WTC11 (cell line): ENCODE data around the gene LCLAT1. TPM values are rescaled to one million over a fixed set of nuclear protein-coding genes. Genes with fewer than 3 reads are reported as not detected.
A peak's percentile ranks its signal among the peaks of the same experiment; 100 is the strongest.

Experiments
- ATAC-seq: fragments of 200-7000 bp; cut with Tn5 transposase; 2 replicates; pipeline ENCODE4 v1.10.0; 2021; ENCODE audit warnings: mild to moderate bottlenecking, moderate library complexity
- CTCF ChIA-PET: fragments of 300-600 bp; sonication (Branson Sonifier 250); formaldehyde crosslinking; loops from one replicate; lab custom pipeline; 2021; ENCODE audit warnings: antibody characterized with exemption; lab: Charles Lee
- POLR2A ChIA-PET: fragments of 350-600 bp; sonication (Branson Sonifier 250); formaldehyde crosslinking; loops from one replicate; lab custom pipeline; 2021; ENCODE audit warnings: antibody characterized with exemption; lab: Charles Lee
- DNase-seq: peaks from one replicate; pipeline ENCODE4 v3.0.0; 2021; ENCODE audit warnings: low spot score
- H3K27ac Mint-ChIP-seq: 2 replicates; pipeline ENCODE4 v1.8.0; 2021; ENCODE audit warnings: mixed read lengths
- H3K27me3 Mint-ChIP-seq: 2 replicates; pipeline ENCODE4 v1.8.0; 2021; ENCODE audit warnings: low read depth, mild to moderate bottlenecking, moderate library complexity, mixed read lengths
- H3K36me3 Mint-ChIP-seq: 2 replicates; pipeline ENCODE4 v1.8.0; 2021; ENCODE audit warnings: mixed read lengths
- H3K4me1 Mint-ChIP-seq: 2 replicates; pipeline ENCODE4 v1.8.0; 2022; ENCODE audit warnings: mixed read lengths
- H3K4me3 Mint-ChIP-seq: 2 replicates; pipeline ENCODE4 v1.8.0; 2021; ENCODE audit warnings: mild to moderate bottlenecking, moderate library complexity, mixed read lengths
- H3K9me3 Mint-ChIP-seq: 2 replicates; pipeline ENCODE4 v1.8.0; 2021; ENCODE audit warnings: mixed read lengths
- CREB1 ChIP-seq: sonication (generic); formaldehyde crosslinking; IDR thresholded peaks from 2 replicates; pipeline ENCODE4 v1.8.0; 2023; ENCODE audit warnings: mild to moderate bottlenecking, missing genetic modification reagents
- EMX1 ChIP-seq: fragments of 250-450 bp; sonication (Bioruptor Pico); IDR thresholded peaks from 2 replicates; pipeline ENCODE4 v1.8.0; 2021; ENCODE audit warnings: mild to moderate bottlenecking
- ESRRA ChIP-seq: sonication (generic); formaldehyde crosslinking; IDR thresholded peaks from 2 replicates; pipeline ENCODE4 v1.8.1; 2022; ENCODE audit warnings: mild to moderate bottlenecking, missing genetic modification reagents, borderline replicate concordance
- ETV6 ChIP-seq: sonication (generic); formaldehyde crosslinking; IDR thresholded peaks from 2 replicates; pipeline ENCODE4 v1.8.1; 2022; ENCODE audit warnings: mild to moderate bottlenecking, missing genetic modification reagents
- HMGA2 ChIP-seq: fragments of 250-450 bp; sonication (Bioruptor Pico); IDR thresholded peaks from 2 replicates; pipeline ENCODE4 v1.4.0; 2021; ENCODE audit warnings: mild to moderate bottlenecking, moderate library complexity
- IRF2 ChIP-seq: sonication (generic); formaldehyde crosslinking; IDR thresholded peaks from 2 replicates; pipeline ENCODE4 v1.8.0; 2022; ENCODE audit warnings: low read depth, missing genetic modification reagents, borderline replicate concordance
- JAZF1 ChIP-seq: fragments of 250-450 bp; sonication (Bioruptor Pico); IDR thresholded peaks from 2 replicates; pipeline ENCODE4 v1.9.0; 2021; ENCODE audit warnings: moderate library complexity, mild to moderate bottlenecking, inconsistent platforms
- MLX ChIP-seq: sonication (generic); formaldehyde crosslinking; IDR thresholded peaks from 2 replicates; pipeline ENCODE4 v1.8.1; 2023; ENCODE audit warnings: mild to moderate bottlenecking, missing genetic modification reagents, moderate library complexity
- MXD4 ChIP-seq: fragments of 250-450 bp; sonication (Bioruptor Pico); IDR thresholded peaks from 2 replicates; pipeline ENCODE4 v1.8.0; 2021; ENCODE audit warnings: mild to moderate bottlenecking, moderate library complexity, borderline replicate concordance
- MYBL2 ChIP-seq: sonication (generic); formaldehyde crosslinking; IDR thresholded peaks from 2 replicates; pipeline ENCODE4 v1.8.1; 2023; ENCODE audit warnings: mild to moderate bottlenecking, moderate library complexity, missing genetic modification reagents
- NFATC4 ChIP-seq: fragments of 250-450 bp; sonication (Bioruptor Pico); IDR thresholded peaks from 2 replicates; pipeline ENCODE4 v1.9.0; 2021; ENCODE audit warnings: mild to moderate bottlenecking
- NFYB ChIP-seq: sonication (generic); formaldehyde crosslinking; conservative IDR thresholded peaks from 2 replicates; pipeline ENCODE4 v1.8.0; 2022; ENCODE audit warnings: low read depth, missing genetic modification reagents
- SP1 ChIP-seq: sonication (generic); formaldehyde crosslinking; conservative IDR thresholded peaks from 2 replicates; pipeline ENCODE4 v1.8.1; 2022; ENCODE audit warnings: missing genetic modification reagents
- TCF7 ChIP-seq: sonication (generic); formaldehyde crosslinking; IDR thresholded peaks from 2 replicates; pipeline ENCODE4 v1.8.0; 2022; ENCODE audit warnings: mild to moderate bottlenecking, low read depth, missing genetic modification reagents, moderate library complexity
- TP53 ChIP-seq: sonication (generic); formaldehyde crosslinking; IDR thresholded peaks from 2 replicates; pipeline ENCODE4 v1.8.1; 2023; ENCODE audit warnings: mild to moderate bottlenecking, missing genetic modification reagents
- total RNA-seq: library from RNA; stranded (reverse); gene quantifications from 3 replicates; pipeline ENCODE4 v1.2.3, GENCODE V29; 2021
- TF ChIP-seq, protein P1 (sequence below): sonication (generic); formaldehyde crosslinking; IDR thresholded peaks from 2 replicates; pipeline ENCODE4 v1.8.0; 2022; ENCODE audit warnings: missing genetic modification reagents
- TF ChIP-seq, protein P2 (sequence below): sonication (generic); formaldehyde crosslinking; IDR thresholded peaks from 2 replicates; pipeline ENCODE4 v1.8.0; 2022; ENCODE audit warnings: mild to moderate bottlenecking, missing genetic modification reagents
- TF ChIP-seq, protein P3 (sequence below): sonication (generic); formaldehyde crosslinking; IDR thresholded peaks from 2 replicates; pipeline ENCODE4 v1.8.1; 2022; ENCODE audit warnings: missing genetic modification reagents, borderline replicate concordance
- TF ChIP-seq, protein P4 (sequence below): sonication (generic); formaldehyde crosslinking; IDR thresholded peaks from 2 replicates; pipeline ENCODE4 v1.8.1; 2022; ENCODE audit warnings: mild to moderate bottlenecking, missing genetic modification reagents, moderate library complexity, borderline replicate concordance
- TF ChIP-seq, protein P5 (sequence below): fragments of 250-450 bp; sonication (Bioruptor Pico); IDR thresholded peaks from 2 replicates; pipeline ENCODE4 v1.8.0; 2021; ENCODE audit warnings: mild to moderate bottlenecking

Gene LCLAT1
- total RNA-seq, 1 experiment from 2014 or later, result 22.3 TPM

- TF ChIP-seq, protein P1, sequence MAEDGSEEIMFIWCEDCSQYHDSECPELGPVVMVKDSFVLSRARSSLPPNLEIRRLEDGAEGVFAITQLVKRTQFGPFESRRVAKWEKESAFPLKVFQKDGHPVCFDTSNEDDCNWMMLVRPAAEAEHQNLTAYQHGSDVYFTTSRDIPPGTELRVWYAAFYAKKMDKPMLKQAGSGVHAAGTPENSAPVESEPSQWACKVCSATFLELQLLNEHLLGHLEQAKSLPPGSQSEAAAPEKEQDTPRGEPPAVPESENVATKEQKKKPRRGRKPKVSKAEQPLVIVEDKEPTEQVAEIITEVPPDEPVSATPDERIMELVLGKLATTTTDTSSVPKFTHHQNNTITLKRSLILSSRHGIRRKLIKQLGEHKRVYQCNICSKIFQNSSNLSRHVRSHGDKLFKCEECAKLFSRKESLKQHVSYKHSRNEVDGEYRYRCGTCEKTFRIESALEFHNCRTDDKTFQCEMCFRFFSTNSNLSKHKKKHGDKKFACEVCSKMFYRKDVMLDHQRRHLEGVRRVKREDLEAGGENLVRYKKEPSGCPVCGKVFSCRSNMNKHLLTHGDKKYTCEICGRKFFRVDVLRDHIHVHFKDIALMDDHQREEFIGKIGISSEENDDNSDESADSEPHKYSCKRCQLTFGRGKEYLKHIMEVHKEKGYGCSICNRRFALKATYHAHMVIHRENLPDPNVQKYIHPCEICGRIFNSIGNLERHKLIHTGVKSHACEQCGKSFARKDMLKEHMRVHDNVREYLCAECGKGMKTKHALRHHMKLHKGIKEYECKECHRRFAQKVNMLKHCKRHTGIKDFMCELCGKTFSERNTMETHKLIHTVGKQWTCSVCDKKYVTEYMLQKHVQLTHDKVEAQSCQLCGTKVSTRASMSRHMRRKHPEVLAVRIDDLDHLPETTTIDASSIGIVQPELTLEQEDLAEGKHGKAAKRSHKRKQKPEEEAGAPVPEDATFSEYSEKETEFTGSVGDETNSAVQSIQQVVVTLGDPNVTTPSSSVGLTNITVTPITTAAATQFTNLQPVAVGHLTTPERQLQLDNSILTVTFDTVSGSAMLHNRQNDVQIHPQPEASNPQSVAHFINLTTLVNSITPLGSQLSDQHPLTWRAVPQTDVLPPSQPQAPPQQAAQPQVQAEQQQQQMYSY (CRISPR knock-in tag), result no peak
- TF ChIP-seq HMGA2 (CRISPR knock-in tag) (no peak), SP1 (CRISPR knock-in tag) (no peak), JAZF1 (CRISPR knock-in tag) (no peak), TP53 (CRISPR knock-in tag) (no peak)
- TF ChIP-seq, protein P2, sequence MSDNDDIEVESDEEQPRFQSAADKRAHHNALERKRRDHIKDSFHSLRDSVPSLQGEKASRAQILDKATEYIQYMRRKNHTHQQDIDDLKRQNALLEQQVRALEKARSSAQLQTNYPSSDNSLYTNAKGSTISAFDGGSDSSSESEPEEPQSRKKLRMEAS (CRISPR knock-in tag), result no peak
These were observed 55.3 kb downstream of the LCLAT1 start (continued) for GRCh38 chr2:30502310-30502709.

DNA sequence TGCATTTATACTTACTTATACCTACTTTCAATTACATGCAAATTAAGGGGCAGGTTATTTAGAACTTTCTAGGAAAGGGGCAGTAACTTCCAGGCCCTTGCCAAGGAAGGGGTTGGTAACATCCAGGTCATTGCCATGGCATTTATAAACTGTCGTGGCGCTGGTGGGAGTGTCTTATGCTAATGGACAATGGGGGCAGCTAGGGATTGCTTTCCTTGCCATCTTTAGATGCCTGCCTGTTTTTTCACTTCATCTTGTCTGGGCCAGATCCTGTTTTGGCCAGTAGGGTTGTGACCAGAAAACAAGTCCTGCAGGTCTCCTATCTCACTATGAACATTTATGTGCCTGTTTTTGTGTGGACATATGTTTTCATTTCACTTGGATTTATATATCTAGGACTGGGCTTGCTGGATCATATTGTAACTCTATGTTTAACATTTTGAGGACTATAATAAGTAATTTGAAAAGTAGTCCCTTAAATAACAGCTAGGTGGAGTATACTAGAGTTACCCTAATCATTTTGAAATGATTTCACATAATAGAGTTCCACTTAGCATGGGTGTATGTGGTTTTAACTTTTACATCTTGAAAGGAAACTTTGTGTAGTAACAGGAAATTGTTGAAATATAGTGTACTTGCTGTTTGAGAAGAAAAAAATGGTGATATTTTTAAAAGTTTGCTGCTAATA is 56.1 kb downstream of the LCLAT1 start:
- ChIA-PET POLR2A (no interaction called here), CTCF (interaction anchor here (0.5 to 1.3 kb wide), 10 partner anchors 8 to 713 kb away, joined by 3 to 7 read pairs (median 4); no protein-coding TSS in a partner anchor)
- no peak overlapping the region for H3K4me3 Mint-ChIP-seq
- no peaks in the 10 kb centered on the region; the same call in 1 of the 2 replicates for H3K27me3 Mint-ChIP-seq
- H3K9me3 Mint-ChIP-seq, result peaks cover 37% of the 10 kb centered on the region
- H3K4me1 Mint-ChIP-seq, result peaks cover 18% of the 10 kb centered on the region
- TF ChIP-seq NFYB (CRISPR knock-in tag), result no peak
- no peak for TF ChIP-seq ESRRA (CRISPR knock-in tag)
- no peak for TF ChIP-seq IRF2
- TF ChIP-seq CREB1 (CRISPR knock-in tag), result no peak
- TF ChIP-seq, protein P3, sequence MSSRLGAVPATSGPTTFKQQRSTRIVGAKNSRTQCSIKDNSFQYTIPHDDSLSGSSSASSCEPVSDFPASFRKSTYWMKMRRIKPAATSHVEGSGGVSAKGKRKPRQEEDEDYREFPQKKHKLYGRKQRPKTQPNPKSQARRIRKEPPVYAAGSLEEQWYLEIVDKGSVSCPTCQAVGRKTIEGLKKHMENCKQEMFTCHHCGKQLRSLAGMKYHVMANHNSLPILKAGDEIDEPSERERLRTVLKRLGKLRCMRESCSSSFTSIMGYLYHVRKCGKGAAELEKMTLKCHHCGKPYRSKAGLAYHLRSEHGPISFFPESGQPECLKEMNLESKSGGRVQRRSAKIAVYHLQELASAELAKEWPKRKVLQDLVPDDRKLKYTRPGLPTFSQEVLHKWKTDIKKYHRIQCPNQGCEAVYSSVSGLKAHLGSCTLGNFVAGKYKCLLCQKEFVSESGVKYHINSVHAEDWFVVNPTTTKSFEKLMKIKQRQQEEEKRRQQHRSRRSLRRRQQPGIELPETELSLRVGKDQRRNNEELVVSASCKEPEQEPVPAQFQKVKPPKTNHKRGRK (CRISPR knock-in tag), result no peak
- ATAC-seq (peak; percentile 67), DNase-seq (no peak)
- peaks cover 38% of the 10 kb centered on the region for H3K36me3 Mint-ChIP-seq
- H3K27ac Mint-ChIP-seq, result no peak overlapping the region

DNA sequence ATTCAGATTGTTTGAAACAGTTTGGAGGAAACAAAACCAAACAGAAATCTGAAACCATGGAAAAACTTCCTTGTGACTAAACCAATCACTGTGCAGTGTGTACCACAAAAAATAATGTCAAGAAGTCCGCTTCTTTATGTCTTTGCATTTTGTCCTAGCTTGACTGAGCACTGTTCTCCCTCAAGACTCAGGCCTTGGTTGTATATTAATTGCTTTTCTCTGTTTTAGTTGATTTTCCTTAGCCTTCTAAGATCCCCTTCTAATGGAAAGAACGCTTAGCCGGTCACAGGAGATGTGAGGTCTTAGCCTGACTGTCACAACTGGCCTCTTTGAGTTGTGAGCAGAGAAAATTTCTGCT is 56.6 kb downstream of the LCLAT1 start:
- Mint-ChIP-seq H3K36me3 (peaks cover 36% of the 10 kb centered on the region), H3K27ac (0 out of 2 replicates have a peak overlapping the region, but pooled peaks have one; percentile 42), H3K4me3 (no peak overlapping the region), H3K9me3 (peaks cover 35% of the 10 kb centered on the region), H3K27me3 (no peaks in the 10 kb centered on the region), H3K4me1 (peaks cover 18% of the 10 kb centered on the region)
- ChIA-PET POLR2A (no interaction called here), CTCF (interaction anchor here (0.5 to 1.3 kb wide), 9 partner anchors 8 to 712 kb away, joined by 3 to 7 read pairs (median 4); no protein-coding TSS in a partner anchor)
- DNase-seq, result no peak
- no peak for TF ChIP-seq TCF7 (CRISPR knock-in tag)
- no peak for TF ChIP-seq MYBL2 (CRISPR knock-in tag)
- no peak for TF ChIP-seq MXD4
- TF ChIP-seq NFATC4, result no peak
- no peak for TF ChIP-seq CREB1 (CRISPR knock-in tag)
- no peak for TF ChIP-seq EMX1 (CRISPR knock-in tag)
- TF ChIP-seq, protein P4, sequence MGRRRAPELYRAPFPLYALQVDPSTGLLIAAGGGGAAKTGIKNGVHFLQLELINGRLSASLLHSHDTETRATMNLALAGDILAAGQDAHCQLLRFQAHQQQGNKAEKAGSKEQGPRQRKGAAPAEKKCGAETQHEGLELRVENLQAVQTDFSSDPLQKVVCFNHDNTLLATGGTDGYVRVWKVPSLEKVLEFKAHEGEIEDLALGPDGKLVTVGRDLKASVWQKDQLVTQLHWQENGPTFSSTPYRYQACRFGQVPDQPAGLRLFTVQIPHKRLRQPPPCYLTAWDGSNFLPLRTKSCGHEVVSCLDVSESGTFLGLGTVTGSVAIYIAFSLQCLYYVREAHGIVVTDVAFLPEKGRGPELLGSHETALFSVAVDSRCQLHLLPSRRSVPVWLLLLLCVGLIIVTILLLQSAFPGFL, result no peak
- no peak for TF ChIP-seq MLX (CRISPR knock-in tag)
- no peak for TF ChIP-seq ESRRA (CRISPR knock-in tag)
- no peak for TF ChIP-seq ETV6 (CRISPR knock-in tag)
- TF ChIP-seq, protein P5, sequence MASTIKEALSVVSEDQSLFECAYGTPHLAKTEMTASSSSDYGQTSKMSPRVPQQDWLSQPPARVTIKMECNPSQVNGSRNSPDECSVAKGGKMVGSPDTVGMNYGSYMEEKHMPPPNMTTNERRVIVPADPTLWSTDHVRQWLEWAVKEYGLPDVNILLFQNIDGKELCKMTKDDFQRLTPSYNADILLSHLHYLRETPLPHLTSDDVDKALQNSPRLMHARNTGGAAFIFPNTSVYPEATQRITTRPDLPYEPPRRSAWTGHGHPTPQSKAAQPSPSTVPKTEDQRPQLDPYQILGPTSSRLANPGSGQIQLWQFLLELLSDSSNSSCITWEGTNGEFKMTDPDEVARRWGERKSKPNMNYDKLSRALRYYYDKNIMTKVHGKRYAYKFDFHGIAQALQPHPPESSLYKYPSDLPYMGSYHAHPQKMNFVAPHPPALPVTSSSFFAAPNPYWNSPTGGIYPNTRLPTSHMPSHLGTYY (CRISPR knock-in tag), result no peak
- ATAC-seq, result no peak
